ENCODE results near the gene LACC1. TPM values are rescaled to one million over a fixed set of nuclear protein-coding genes. Genes with fewer than 3 reads are reported as not detected.
A peak's percentile ranks its signal among the peaks of the same experiment; 100 is the strongest.

Gene LACC1
- total and polyA plus RNA-seq, 10 donors, result 3.0 to 17.6 (median 11.4) TPM

DNA sequence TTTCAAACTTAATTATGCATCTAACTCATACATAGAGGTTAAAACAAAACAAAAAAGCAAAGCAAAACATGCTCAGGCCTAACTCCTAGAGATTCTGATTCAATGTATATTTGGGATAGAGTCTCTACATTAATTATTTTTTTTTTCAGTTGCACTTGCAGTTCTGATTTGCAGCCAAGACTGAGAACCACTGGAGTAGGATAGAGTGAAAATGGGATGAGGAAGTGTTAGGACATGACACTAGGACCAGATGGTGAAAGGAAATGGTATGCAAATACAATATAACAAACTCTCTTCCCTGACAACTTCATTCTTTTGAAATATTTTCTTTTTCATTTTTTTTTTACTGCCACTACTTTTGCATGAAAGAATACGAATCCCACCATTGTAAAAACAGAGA, 1.9 kb upstream of the LACC1 start:
- no peak for DNase-seq

DNA sequence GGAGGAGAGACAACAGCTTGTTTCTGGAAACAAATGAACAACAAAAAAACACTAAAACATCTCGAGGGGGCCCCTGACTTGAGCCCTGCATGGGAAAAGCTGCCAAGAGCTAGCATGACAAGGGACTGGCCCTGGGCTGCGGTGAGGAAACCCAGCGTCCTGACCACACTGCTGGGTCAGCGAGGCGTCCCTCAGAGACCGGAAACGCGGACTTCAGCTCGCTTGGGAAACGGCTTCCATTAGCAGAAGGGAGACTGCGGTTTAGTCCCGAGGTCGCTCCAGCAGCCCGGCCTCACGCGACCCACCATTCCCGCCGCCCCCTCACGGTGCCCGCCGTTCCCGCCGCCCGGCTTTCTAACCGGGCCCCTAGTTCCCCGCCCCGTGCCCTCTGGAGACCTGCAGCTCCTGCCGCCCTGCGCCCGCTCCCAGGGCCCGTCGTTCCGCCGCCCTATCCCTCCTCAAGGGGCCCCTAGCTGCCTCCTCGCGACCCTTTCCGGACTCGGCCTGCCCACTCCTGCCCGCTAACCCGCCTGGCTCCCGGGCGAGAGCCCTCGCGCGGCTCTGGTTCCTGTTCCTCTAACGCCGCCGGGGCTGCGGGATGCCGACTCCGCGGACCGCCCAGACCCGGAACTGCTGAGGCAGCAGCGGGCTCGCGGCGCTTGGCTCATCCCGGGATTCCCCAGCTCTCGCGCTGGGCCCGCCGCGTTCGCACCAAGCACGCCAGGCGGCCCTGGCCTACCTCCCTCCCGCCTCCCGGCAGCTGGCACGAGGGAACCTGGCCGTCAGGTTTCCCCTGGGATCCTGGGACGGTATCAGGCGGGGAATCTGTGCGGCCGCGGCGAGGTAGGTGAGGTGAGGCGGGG, 581 bp upstream of the LACC1 start, which contains the start of gene CCDC122:
CCDC122 (minus strand) TSS at position 849 of the 863 bp plus-strand sequence. CDS start 10,364 bp downstream, outside the sequence.
- 0 to 1% (median 1%) methylated on average over 28 to 78 of the region's 78 CpGs for WGBS, 5 donors
- intact Hi-C loops (cut with DNase I; ENCODE audit: low total_unique reads), result loop anchor here (10.0 kb wide), 1 partner anchor 904 kb away; no protein-coding TSS in a partner anchor
- H3K36me3 ChIP-seq, result no peaks in the 10 kb centered on the region
- peaks cover 14 to 46% (median 31%) of the 10 kb centered on the region in 6 donors for H3K4me1 ChIP-seq
- peaks cover 0 to 7% (median 2%) of the 10 kb centered on the region in 8 donors for H3K9me3 ChIP-seq
- peak within 1 kb of the TSS; percentile 56 to 83 (median 68) for H3K4me3 ChIP-seq
- peak; percentile 85 to 96 (median 92) for TF ChIP-seq POLR2AphosphoS5 (IDR thresholded peaks at IDR 0.05)
- TF ChIP-seq, protein P1, sequence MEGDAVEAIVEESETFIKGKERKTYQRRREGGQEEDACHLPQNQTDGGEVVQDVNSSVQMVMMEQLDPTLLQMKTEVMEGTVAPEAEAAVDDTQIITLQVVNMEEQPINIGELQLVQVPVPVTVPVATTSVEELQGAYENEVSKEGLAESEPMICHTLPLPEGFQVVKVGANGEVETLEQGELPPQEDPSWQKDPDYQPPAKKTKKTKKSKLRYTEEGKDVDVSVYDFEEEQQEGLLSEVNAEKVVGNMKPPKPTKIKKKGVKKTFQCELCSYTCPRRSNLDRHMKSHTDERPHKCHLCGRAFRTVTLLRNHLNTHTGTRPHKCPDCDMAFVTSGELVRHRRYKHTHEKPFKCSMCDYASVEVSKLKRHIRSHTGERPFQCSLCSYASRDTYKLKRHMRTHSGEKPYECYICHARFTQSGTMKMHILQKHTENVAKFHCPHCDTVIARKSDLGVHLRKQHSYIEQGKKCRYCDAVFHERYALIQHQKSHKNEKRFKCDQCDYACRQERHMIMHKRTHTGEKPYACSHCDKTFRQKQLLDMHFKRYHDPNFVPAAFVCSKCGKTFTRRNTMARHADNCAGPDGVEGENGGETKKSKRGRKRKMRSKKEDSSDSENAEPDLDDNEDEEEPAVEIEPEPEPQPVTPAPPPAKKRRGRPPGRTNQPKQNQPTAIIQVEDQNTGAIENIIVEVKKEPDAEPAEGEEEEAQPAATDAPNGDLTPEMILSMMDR (IDR thresholded peaks at IDR 0.05 in 8 of 11, conservative IDR thresholded peaks at IDR 0.05 in 3 of 11), result peak in 3 of 11 experiments; percentile 10 to 15 (median 11)
- peak in 2 of 3 donors; percentile 67 to 75 for TF ChIP-seq POLR2A (IDR thresholded peaks at IDR 0.05)
- peak; percentile 97 for DNase-seq
- no peaks in the 10 kb centered on the region for H3K27me3 ChIP-seq (replicated peaks in 1 of 7)
- peak within 1 kb of the TSS; percentile 92 to 98 (median 97) for H3K27ac ChIP-seq

More for the DNA sequence above, 1.9 kb upstream of the LACC1 start:
- Histone ChIP-seq H3K4me1 (peaks cover 14 to 48% (median 31%) of the 10 kb centered on the region in 6 donors), H3K4me3 (no peak overlapping the region), H3K27ac (peak overlapping the region in 5 of 8 donors; percentile 97 to 98 (median 97)), H3K36me3 (no peaks in the 10 kb centered on the region), H3K9me3 (peaks cover 0 to 7% (median 2%) of the 10 kb centered on the region in 8 donors), H3K27me3 (replicated peaks in 1 of 7) (no peaks in the 10 kb centered on the region)
- TF ChIP-seq, protein P1 (IDR thresholded peaks at IDR 0.05 in 8 of 11, conservative IDR thresholded peaks at IDR 0.05 in 3 of 11), result no peak
- no peak for TF ChIP-seq POLR2A (IDR thresholded peaks at IDR 0.05)
- TF ChIP-seq POLR2AphosphoS5 (IDR thresholded peaks at IDR 0.05), result no peak
- 42 to 80% (median 68%) methylated on average over 1 of the region's 1 CpG for WGBS, 5 donors
- intact Hi-C loops (cut with DNase I; ENCODE audit: low total_unique reads), result loop anchor here (10.0 kb wide), 1 partner anchor 903 kb away; no protein-coding TSS in a partner anchor

DNA sequence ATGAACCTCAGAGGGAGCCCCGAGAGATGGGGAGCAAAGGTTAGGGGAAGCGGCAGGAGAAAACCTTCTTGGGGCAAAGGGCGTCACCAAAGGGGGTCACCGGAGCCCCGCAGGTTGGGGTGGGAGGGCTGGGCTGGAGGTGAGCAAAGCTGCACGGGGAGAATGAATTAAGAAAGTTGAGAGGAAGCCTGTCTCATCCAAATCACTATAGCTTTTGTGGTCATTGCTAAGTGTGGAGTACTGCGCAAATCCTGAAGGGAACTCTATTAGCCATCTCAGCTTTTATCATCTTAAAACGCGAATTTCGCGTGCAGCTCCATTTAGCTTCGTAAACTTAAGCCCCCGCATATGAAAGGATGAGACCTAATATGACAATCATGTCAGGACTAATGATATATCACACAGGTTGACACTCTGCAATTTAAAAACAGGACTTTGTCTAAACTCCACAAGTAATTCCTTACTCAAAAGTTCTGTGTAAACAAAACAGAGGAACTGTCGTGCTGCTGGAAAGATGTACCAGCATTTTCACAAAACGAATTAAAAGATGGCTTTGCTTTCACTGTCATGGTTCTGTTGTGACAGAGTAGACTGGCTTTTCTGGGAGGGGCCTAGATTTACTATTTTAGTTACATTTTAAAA, 631 bp downstream of the LACC1 start:
- peaks cover 0 to 4% (median 0%) of the 10 kb centered on the region in 6 donors for H3K36me3 ChIP-seq
- DNase-seq, result no peak
- TF ChIP-seq POLR2A (IDR thresholded peaks at IDR 0.05), result no peak
- TF ChIP-seq POLR2AphosphoS5 (IDR thresholded peaks at IDR 0.05), result no peak
- TF ChIP-seq, protein P1 (IDR thresholded peaks at IDR 0.05 in 8 of 11, conservative IDR thresholded peaks at IDR 0.05 in 3 of 11), result no peak
- intact Hi-C loops (cut with DNase I; ENCODE audit: low total_unique reads), result no loop called here
- H3K27ac ChIP-seq, result peak overlapping the region in 7 of 8 donors; percentile 97 to 98 (median 97)
- peak overlapping the region; percentile 56 to 83 (median 68) for H3K4me3 ChIP-seq
- peaks cover 0 to 4% (median 2%) of the 10 kb centered on the region in 8 donors for H3K9me3 ChIP-seq
- H3K4me1 ChIP-seq, result peaks cover 14 to 39% (median 29%) of the 10 kb centered on the region in 6 donors
- WGBS, 5 donors, result 33 to 51% (median 47%) methylated on average over 15 of the region's 15 CpGs
- H3K27me3 ChIP-seq (replicated peaks in 1 of 7), result no peaks in the 10 kb centered on the region
